DND-41 (cell line): Measurements from ENCODE around the gene EHBP1.

ENCODE experiments used
- ATAC-seq: fragments of 200-7000 bp; cut with Tn5 transposase; 3 replicates; pipeline ENCODE4 v1.9.1; 2021; ENCODE audit warnings: low read depth; ENCODE audit not compliant: insufficient read depth
- DNase-seq: peaks from one replicate; pipeline ENCODE4 v3.0.0-alpha.2; 2020
- H2AFZ ChIP-seq: 2 replicates; pipeline ENCODE4 v1.6.0; 2012; ENCODE audit warnings: low read depth, low read length
- H3K27ac ChIP-seq: 2 replicates; pipeline ENCODE4 v1.5.1; 2012; ENCODE audit warnings: low read length, inconsistent platforms
- H3K27me3 ChIP-seq: fragments of 200-600 bp; sonication (generic); 2 replicates; pipeline ENCODE4 v1.6.0; 2012; ENCODE audit warnings: low read length, mild to moderate bottlenecking, inconsistent platforms; ENCODE audit not compliant: insufficient read depth, poor library complexity
- H3K36me3 ChIP-seq: 2 replicates; pipeline ENCODE4 v1.5.1; 2012; ENCODE audit warnings: low read length, inconsistent platforms; ENCODE audit not compliant: insufficient read depth
- H3K4me1 ChIP-seq: 2 replicates; pipeline ENCODE4 v1.5.1; 2012; ENCODE audit warnings: mild to moderate bottlenecking, low read length; ENCODE audit not compliant: insufficient read depth
- H3K4me2 ChIP-seq: 2 replicates; pipeline ENCODE4 v1.6.0; 2012; ENCODE audit warnings: mild to moderate bottlenecking, moderate library complexity, low read length, inconsistent platforms; ENCODE audit not compliant: insufficient read depth
- H3K4me3 ChIP-seq, 2 experiments: fragments of 200-600 bp in 1 of 2; shearing (Covaris generic) in 1 of 2; 2 replicates each; pipeline ENCODE4 v1.5.1; 2012 to 2016; ENCODE audit warnings: inconsistent platforms in 2 of 2, low read length in 2 of 2, mild to moderate bottlenecking in 2 of 2, low read depth in 1 of 2, moderate library complexity in 1 of 2
- H3K79me2 ChIP-seq: 2 replicates; pipeline ENCODE4 v1.6.0; 2012; ENCODE audit warnings: low read length, inconsistent platforms; ENCODE audit not compliant: insufficient read depth
- H3K9ac ChIP-seq: 2 replicates; pipeline ENCODE4 v1.6.0; 2012; ENCODE audit warnings: low read depth, mild to moderate bottlenecking, inconsistent platforms, low read length, moderate library complexity
- H3K9me3 ChIP-seq: 2 replicates; pipeline ENCODE4 v1.5.1; 2012; ENCODE audit warnings: low read length, moderate library complexity, mild to moderate bottlenecking, inconsistent platforms; ENCODE audit not compliant: insufficient read depth, severe bottlenecking
- H4K20me1 ChIP-seq: 2 replicates; pipeline ENCODE4 v1.6.0; 2012; ENCODE audit warnings: low read length; ENCODE audit not compliant: insufficient read depth
- EZH2 ChIP-seq: IDR thresholded peaks from 3 replicates; pipeline ENCODE4 v1.6.1; 2012; ENCODE audit warnings: borderline replicate concordance, low read depth, mild to moderate bottlenecking, moderate library complexity, low read length, inconsistent platforms; ENCODE audit not compliant: severe bottlenecking
- TF ChIP-seq, protein P1 (sequence below): IDR thresholded peaks from 2 replicates; pipeline ENCODE4 v1.5.1; 2012; ENCODE audit warnings: borderline replicate concordance, low read length, moderate library complexity, mild to moderate bottlenecking; ENCODE audit not compliant: poor library complexity, severe bottlenecking; ENCODE audit errors: extremely low read depth

EHBP1 gene

DNA sequence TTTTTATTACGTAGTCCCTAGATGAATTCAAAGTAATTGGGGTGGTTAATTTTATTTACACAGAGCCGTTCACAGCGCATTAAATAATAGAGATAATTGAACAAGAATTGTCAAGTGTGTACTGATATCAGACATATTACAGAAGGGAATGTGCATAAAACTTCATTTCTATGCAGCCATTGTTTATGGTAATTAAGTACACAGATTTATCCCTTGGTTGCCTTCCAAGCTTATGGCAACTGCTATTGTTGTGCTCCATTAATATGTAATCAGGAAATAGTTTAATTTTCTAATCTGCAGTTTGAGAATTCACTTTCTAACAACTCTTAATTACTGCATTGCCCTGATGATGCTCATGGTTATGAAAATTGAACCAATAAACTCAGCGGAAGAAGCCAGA lies 297.8 kb downstream of the EHBP1 start:
- Histone ChIP-seq H3K9ac (no peak overlapping the region), H3K36me3 (peaks cover 8% of the 10 kb centered on the region; the same call in 1 of the 2 replicates), H3K4me1 (no peaks in the 10 kb centered on the region), H3K4me3 (no peak overlapping the region), H3K4me2 (no peak overlapping the region), H3K27me3 (no peaks in the 10 kb centered on the region), H3K27ac (no peak overlapping the region), H4K20me1 (no peaks in the 10 kb centered on the region), H3K79me2 (no peaks in the 10 kb centered on the region), H3K9me3 (no peaks in the 10 kb centered on the region), H2AFZ (no peak overlapping the region)
- TF ChIP-seq, protein P1, sequence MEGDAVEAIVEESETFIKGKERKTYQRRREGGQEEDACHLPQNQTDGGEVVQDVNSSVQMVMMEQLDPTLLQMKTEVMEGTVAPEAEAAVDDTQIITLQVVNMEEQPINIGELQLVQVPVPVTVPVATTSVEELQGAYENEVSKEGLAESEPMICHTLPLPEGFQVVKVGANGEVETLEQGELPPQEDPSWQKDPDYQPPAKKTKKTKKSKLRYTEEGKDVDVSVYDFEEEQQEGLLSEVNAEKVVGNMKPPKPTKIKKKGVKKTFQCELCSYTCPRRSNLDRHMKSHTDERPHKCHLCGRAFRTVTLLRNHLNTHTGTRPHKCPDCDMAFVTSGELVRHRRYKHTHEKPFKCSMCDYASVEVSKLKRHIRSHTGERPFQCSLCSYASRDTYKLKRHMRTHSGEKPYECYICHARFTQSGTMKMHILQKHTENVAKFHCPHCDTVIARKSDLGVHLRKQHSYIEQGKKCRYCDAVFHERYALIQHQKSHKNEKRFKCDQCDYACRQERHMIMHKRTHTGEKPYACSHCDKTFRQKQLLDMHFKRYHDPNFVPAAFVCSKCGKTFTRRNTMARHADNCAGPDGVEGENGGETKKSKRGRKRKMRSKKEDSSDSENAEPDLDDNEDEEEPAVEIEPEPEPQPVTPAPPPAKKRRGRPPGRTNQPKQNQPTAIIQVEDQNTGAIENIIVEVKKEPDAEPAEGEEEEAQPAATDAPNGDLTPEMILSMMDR = no peak
- TF ChIP-seq EZH2 = no peak
- DNase-seq = no peak
- no peak for ATAC-seq

DNA sequence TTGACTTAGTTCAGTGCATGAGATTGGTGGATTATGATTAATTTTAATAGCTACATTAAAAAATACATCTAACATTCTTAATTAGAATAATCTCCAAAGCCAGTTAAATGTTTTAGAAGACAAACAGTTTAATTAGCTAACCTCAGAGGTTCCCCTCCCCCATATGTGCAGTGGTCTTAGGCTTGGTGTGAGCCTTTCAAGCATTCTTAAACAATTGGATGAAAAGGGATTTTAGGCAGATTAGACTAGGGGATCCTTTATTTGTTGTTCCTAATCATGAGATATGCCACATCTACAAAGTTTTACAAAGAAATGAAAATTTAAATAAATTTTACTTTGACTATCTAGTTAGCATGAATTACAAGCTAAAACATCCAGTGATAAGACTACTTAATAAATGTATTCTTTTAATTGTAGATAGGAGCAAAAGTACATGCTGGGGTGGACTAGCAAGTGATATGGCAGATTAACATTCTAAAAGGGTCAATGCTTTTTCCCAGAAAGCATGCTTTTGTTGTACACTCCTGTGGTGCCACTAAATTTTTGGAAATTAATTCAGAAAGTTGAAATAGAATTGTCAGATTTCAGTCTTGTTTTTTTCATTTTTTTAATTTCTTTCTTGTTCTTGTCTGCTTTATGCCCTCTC lies 302.4 kb downstream of the EHBP1 start:
- Histone ChIP-seq H3K9ac (no peak overlapping the region), H3K27me3 (no peaks in the 10 kb centered on the region), H3K4me1 (no peaks in the 10 kb centered on the region), H3K79me2 (no peaks in the 10 kb centered on the region), H3K4me3 (no peak overlapping the region), H4K20me1 (no peaks in the 10 kb centered on the region), H3K36me3 (peaks cover 5% of the 10 kb centered on the region; the same call in 1 of the 2 replicates), H3K9me3 (no peaks in the 10 kb centered on the region), H2AFZ (no peak overlapping the region), H3K27ac (no peak overlapping the region), H3K4me2 (no peak overlapping the region)
- TF ChIP-seq, protein P1 = no peak
- no peak for TF ChIP-seq EZH2
- no peak for DNase-seq
- no peak for ATAC-seq

GRCh38 chr2:63008838-63009237 lies 303.3 kb downstream of the EHBP1 start:
- DNase-seq = no peak
- H3K36me3 ChIP-seq = peaks cover 10% of the 10 kb centered on the region; the same call in 1 of the 2 replicates

More at GRCh38 chr2:63008838-63009237, 303.3 kb downstream of the EHBP1 start:
- Histone ChIP-seq H2AFZ (no peak overlapping the region), H3K4me1 (no peaks in the 10 kb centered on the region), H3K4me2 (no peak overlapping the region), H3K79me2 (no peaks in the 10 kb centered on the region), H3K27ac (no peak overlapping the region), H3K9me3 (no peaks in the 10 kb centered on the region), H3K27me3 (no peaks in the 10 kb centered on the region), H4K20me1 (no peaks in the 10 kb centered on the region), H3K4me3 (no peak overlapping the region), H3K9ac (no peak overlapping the region)
- no peak for ATAC-seq
- no peak for TF ChIP-seq EZH2
- TF ChIP-seq, protein P1 = no peak
